Measurements from ENCODE around the gene APBB1.

- TF ChIP-seq WRNIP1 (IDR thresholded peaks at IDR 0.05; ENCODE audit: borderline replicate concordance, low read depth, low read length) (no peak), REST (IDR thresholded peaks at IDR 0.05; ENCODE audit: low read depth, low read length) (no peak), TARDBP (IDR thresholded peaks at IDR 0.05; ENCODE audit: borderline replicate concordance) (no peak), EZH2 (IDR thresholded peaks at IDR 0.05; ENCODE audit: borderline replicate concordance, control insufficient read depth, low read depth, low read length) (no peak), RELA (IDR thresholded peaks at IDR 0.05; ENCODE audit: borderline replicate concordance, partially characterized antibody) (no peak), EP300 (IDR thresholded peaks at IDR 0.05; ENCODE audit: borderline replicate concordance in 1 of 2, control insufficient read depth in 1 of 2, low read depth in 2 of 2, low read length in 2 of 2) (no peak), ZSCAN29 (IDR thresholded peaks at IDR 0.05) (no peak), POLR2AphosphoS5 (IDR thresholded peaks at IDR 0.05; ENCODE audit: low read length) (no peak)
- TF ChIP-seq, protein P1, sequence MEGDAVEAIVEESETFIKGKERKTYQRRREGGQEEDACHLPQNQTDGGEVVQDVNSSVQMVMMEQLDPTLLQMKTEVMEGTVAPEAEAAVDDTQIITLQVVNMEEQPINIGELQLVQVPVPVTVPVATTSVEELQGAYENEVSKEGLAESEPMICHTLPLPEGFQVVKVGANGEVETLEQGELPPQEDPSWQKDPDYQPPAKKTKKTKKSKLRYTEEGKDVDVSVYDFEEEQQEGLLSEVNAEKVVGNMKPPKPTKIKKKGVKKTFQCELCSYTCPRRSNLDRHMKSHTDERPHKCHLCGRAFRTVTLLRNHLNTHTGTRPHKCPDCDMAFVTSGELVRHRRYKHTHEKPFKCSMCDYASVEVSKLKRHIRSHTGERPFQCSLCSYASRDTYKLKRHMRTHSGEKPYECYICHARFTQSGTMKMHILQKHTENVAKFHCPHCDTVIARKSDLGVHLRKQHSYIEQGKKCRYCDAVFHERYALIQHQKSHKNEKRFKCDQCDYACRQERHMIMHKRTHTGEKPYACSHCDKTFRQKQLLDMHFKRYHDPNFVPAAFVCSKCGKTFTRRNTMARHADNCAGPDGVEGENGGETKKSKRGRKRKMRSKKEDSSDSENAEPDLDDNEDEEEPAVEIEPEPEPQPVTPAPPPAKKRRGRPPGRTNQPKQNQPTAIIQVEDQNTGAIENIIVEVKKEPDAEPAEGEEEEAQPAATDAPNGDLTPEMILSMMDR (IDR thresholded peaks at IDR 0.05 in 2 of 3, conservative IDR thresholded peaks at IDR 0.05 in 1 of 3; ENCODE audit: control insufficient read depth in 2 of 3, extremely low read depth in 1 of 3, insufficient read depth in 1 of 3, low read depth in 3 of 3, low read length in 3 of 3), result no peak
Measured at GRCh38 chr11:6350043-6350442, 68.9 kb downstream of the APBB1 start.

All from GM12878 (cell line).